ENCODE measurements around the gene HLF. TPM values are rescaled to one million over a fixed set of nuclear protein-coding genes. Genes with fewer than 3 reads are reported as not detected.

Gene HLF
- total RNA-seq, 4 donors from 2014 or later, result 7.7 to 14.8 (median 10.4) TPM

- DNase-seq, result no peak
- Histone ChIP-seq H3K4me1 (no peaks in the 10 kb centered on the region), H3K36me3 (no peaks in the 10 kb centered on the region), H3K27ac (no peak overlapping the region), H3K9me3 (no peaks in the 10 kb centered on the region), H3K4me3 (no peak overlapping the region), H3K27me3 (no peaks in the 10 kb centered on the region)
- no peak for ATAC-seq
- intact Hi-C loops (cut with DNase I; ENCODE audit: low total_unique reads), result no loop called here
- in situ Hi-C loops (cut with MboI; ENCODE audit: low sequenced_read_pairs in 4 of 4), result no loop called here
- TF ChIP-seq CTCF (IDR thresholded peaks at IDR 0.05 in 4 of 5, conservative IDR thresholded peaks at IDR 0.05 in 1 of 5) (no peak), POLR2A (IDR thresholded peaks at IDR 0.05) (no peak)
Measured at GRCh38 chr17:55330344-55330933, 65.7 kb downstream of the HLF start.

- in situ Hi-C loops (cut with MboI; ENCODE audit: low sequenced_read_pairs in 4 of 4) (no loop called here), intact Hi-C loops (cut with DNase I; ENCODE audit: low total_unique reads) (no loop called here)
- Histone ChIP-seq H3K27me3 (no peaks in the 10 kb centered on the region), H3K27ac (no peak overlapping the region), H3K4me1 (no peaks in the 10 kb centered on the region), H3K4me3 (no peak overlapping the region), H3K9me3 (no peaks in the 10 kb centered on the region), H3K36me3 (no peaks in the 10 kb centered on the region)
- TF ChIP-seq POLR2A (IDR thresholded peaks at IDR 0.05) (no peak), CTCF (IDR thresholded peaks at IDR 0.05 in 4 of 5, conservative IDR thresholded peaks at IDR 0.05 in 1 of 5) (no peak)
- no peak for ATAC-seq
- no peak for DNase-seq
Measured at GRCh38 chr17:55332296-55333041, 67.7 kb downstream of the HLF start.

- H3K27ac ChIP-seq, result no peak overlapping the region
- no peak overlapping the region for H3K4me3 ChIP-seq
- DNase-seq (no peak), ATAC-seq (no peak)
- TF ChIP-seq CTCF (IDR thresholded peaks at IDR 0.05 in 4 of 5, conservative IDR thresholded peaks at IDR 0.05 in 1 of 5), result no peak
- TF ChIP-seq POLR2A (IDR thresholded peaks at IDR 0.05), result no peak
- in situ Hi-C loops (cut with MboI; ENCODE audit: low sequenced_read_pairs in 4 of 4), result no loop called here
- H3K4me1 ChIP-seq, result no peaks in the 10 kb centered on the region
- no peaks in the 10 kb centered on the region for H3K36me3 ChIP-seq
- no peaks in the 10 kb centered on the region for H3K27me3 ChIP-seq
- H3K9me3 ChIP-seq, result no peaks in the 10 kb centered on the region
- intact Hi-C loops (cut with DNase I; ENCODE audit: low total_unique reads), result no loop called here
Measured at GRCh38 chr17:55334285-55334684, 69.5 kb downstream of the HLF start.

- Histone ChIP-seq H3K4me3 (no peak overlapping the region), H3K4me1 (no peaks in the 10 kb centered on the region), H3K27ac (no peak overlapping the region), H3K27me3 (no peaks in the 10 kb centered on the region), H3K9me3 (no peaks in the 10 kb centered on the region), H3K36me3 (no peaks in the 10 kb centered on the region)
- in situ Hi-C loops (cut with MboI; ENCODE audit: low sequenced_read_pairs in 4 of 4) (no loop called here), intact Hi-C loops (cut with DNase I; ENCODE audit: low total_unique reads) (no loop called here)
- no peak for ATAC-seq
- TF ChIP-seq CTCF (IDR thresholded peaks at IDR 0.05 in 4 of 5, conservative IDR thresholded peaks at IDR 0.05 in 1 of 5) (no peak), POLR2A (IDR thresholded peaks at IDR 0.05) (no peak)
- no peak for DNase-seq
Measured at GRCh38 chr17:55334881-55335540, 70.3 kb downstream of the HLF start.

All from gastrocnemius medialis (tissue), 4 donors.